ENCODE data around the gene VARS2.

Gene VARS2

DNA sequence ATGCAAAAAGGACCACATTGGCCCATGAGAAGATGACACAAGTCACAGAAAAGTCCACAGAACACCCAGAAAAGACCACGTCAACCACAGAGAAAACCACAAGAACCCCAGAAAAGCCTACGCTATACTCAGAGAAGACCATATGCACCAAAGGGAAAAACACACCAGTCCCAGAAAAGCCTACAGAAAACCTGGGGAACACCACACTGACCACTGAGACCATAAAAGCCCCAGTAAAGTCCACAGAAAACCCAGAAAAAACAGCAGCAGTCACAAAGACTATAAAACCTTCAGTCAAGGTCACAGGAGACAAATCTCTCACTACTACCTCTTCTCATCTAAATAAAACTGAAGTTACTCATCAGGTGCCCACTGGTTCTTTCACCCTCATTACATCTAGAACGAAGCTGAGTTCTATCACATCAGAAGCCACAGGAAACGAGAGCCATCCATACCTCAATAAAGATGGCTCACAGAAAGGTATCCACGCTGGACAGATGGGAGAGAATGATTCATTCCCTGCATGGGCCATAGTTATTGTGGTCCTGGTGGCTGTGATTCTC is 38.0 kb downstream of the VARS2 start:
- Histone ChIP-seq H3K4me1 (peaks cover 11% of the 10 kb centered on the region), H3K4me3 (ENCODE audit: low read depth, low read length) (no peak overlapping the region), H3K27ac (no peak overlapping the region), H3K36me3 (ENCODE audit: control insufficient read depth, insufficient read depth, low read length) (no peaks in the 10 kb centered on the region), H3K4me2 (ENCODE audit: low read length) (no peak overlapping the region), H3K79me2 (no peaks in the 10 kb centered on the region), H3K9me3 (ENCODE audit: control insufficient read depth, low read length) (no peaks in the 10 kb centered on the region), H3K27me3 (ENCODE audit: control insufficient read depth, insufficient read depth, low read length) (no peaks in the 10 kb centered on the region), H3K9ac (no peak overlapping the region), H2AFZ (no peak overlapping the region)
- TF ChIP-seq, protein P1, sequence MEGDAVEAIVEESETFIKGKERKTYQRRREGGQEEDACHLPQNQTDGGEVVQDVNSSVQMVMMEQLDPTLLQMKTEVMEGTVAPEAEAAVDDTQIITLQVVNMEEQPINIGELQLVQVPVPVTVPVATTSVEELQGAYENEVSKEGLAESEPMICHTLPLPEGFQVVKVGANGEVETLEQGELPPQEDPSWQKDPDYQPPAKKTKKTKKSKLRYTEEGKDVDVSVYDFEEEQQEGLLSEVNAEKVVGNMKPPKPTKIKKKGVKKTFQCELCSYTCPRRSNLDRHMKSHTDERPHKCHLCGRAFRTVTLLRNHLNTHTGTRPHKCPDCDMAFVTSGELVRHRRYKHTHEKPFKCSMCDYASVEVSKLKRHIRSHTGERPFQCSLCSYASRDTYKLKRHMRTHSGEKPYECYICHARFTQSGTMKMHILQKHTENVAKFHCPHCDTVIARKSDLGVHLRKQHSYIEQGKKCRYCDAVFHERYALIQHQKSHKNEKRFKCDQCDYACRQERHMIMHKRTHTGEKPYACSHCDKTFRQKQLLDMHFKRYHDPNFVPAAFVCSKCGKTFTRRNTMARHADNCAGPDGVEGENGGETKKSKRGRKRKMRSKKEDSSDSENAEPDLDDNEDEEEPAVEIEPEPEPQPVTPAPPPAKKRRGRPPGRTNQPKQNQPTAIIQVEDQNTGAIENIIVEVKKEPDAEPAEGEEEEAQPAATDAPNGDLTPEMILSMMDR (IDR thresholded peaks at IDR 0.05) = no peak

DNA sequence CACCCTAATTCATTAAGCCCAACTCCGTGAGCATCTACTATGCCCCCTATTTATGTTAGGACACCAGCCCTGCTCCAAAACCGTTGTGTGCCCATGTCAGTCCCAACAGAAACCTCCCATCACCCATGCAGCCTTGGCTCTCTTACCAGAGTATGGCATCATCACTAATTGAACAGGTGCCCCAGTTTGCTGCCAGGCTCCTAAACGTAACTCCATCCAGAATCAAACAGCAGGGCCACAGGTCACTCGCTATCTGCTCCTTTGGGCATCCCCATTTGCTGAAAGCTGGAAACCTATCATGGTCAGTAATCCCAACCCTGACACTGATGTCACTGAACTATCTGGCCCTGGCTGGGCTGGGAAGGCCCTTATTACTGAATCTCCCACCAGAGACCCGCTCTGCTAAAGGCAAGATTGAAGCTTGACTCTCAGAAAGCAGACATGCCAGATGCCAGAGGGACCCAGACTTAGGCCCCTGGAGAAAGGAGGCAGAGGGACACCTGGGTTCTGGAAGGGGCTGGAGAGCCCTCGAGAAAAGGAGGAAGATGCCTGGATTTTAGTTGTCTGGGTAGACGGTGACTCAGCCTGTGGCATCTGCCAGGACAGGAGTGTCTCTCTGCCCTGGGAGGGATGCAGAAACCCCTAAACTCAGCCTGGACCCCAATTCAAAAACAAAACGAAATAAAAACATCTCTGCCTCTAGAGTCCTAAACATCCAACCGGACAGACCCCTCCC is 40.8 kb downstream of the VARS2 start:
- H3K4me1 ChIP-seq = peaks cover 11% of the 10 kb centered on the region
- H3K27ac ChIP-seq = peak overlapping the region; percentile 55
- no peak overlapping the region for H3K9ac ChIP-seq
- peak overlapping the region; percentile 7 for H3K4me3 ChIP-seq (ENCODE audit: low read depth, low read length)
- H3K27me3 ChIP-seq (ENCODE audit: control insufficient read depth, insufficient read depth, low read length) = no peaks in the 10 kb centered on the region
- H3K4me2 ChIP-seq (ENCODE audit: low read length) = peak overlapping the region; percentile 47
- no peaks in the 10 kb centered on the region for H3K79me2 ChIP-seq
- TF ChIP-seq, protein P1 (IDR thresholded peaks at IDR 0.05) = no peak
- no peaks in the 10 kb centered on the region for H3K9me3 ChIP-seq (ENCODE audit: control insufficient read depth, low read length)
- H3K36me3 ChIP-seq (ENCODE audit: control insufficient read depth, insufficient read depth, low read length) = no peaks in the 10 kb centered on the region
- peak overlapping the region; percentile 99 for H2AFZ ChIP-seq

DNA sequence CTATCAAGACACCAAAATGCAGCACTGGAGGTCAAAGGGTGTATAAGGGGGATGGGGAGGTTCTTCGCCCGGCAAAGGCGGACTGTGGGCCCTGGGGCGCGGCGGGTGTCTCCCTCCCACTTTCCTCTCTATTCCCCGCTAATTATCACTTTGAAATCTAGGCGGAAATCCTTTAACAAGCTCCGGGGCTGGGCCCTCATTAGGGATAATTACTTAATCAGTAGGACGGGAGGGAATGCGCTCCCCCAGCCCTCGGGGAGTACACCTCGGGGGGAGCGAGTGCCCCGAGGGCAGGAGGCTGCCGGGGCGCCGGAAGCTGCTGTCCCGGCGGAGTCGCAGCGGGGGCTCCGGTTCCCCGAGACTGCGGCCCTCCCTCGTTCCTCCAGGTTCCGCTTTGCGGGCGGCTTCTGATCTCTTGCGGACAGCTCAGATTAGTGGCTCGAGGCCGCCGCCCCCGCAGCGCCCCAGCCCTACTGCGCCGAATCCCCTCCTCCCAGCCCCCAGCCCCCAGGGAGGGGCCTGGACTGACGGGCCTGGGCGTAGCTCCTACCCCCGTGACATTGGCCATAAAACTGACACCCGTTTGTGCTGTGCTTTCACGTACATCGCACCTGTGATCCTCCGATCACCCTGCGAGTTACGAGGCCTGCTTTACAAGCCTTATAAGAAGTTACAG is 41.5 kb downstream of the VARS2 start:
- Histone ChIP-seq H2AFZ (peak overlapping the region; percentile 99), H3K4me2 (ENCODE audit: low read length) (peak overlapping the region; percentile 47), H3K27me3 (ENCODE audit: control insufficient read depth, insufficient read depth, low read length) (no peaks in the 10 kb centered on the region), H3K9ac (peak overlapping the region; percentile 5), H3K4me1 (peaks cover 11% of the 10 kb centered on the region), H3K27ac (peak overlapping the region; percentile 55), H3K79me2 (no peaks in the 10 kb centered on the region), H3K9me3 (ENCODE audit: control insufficient read depth, low read length) (no peaks in the 10 kb centered on the region), H3K36me3 (ENCODE audit: control insufficient read depth, insufficient read depth, low read length) (no peaks in the 10 kb centered on the region), H3K4me3 (ENCODE audit: low read depth, low read length) (peak overlapping the region; percentile 7)
- TF ChIP-seq, protein P1 (IDR thresholded peaks at IDR 0.05) = no peak

DNA sequence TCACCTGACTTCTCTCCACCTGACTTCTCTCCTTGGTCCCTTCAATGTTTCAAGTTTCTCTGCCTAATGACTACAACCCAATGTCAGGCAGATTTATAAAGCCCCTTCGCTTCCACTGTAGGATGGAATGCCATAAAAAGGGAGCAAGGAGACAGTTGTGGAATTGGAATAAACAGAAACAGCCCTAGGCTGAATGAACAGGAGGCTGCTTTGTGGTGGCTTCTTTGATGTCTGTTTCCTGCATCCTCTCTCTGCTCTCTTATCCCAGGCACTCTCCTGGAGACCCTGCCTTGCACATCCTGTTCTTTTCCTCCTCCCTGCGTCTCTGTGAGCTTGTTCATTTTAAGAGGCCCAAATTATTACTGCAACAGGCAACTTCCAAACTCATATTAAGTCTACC is 43.7 kb downstream of the VARS2 start:
- Histone ChIP-seq H3K4me3 (ENCODE audit: low read depth, low read length) (no peak overlapping the region), H3K4me1 (peaks cover 11% of the 10 kb centered on the region), H3K79me2 (no peaks in the 10 kb centered on the region), H3K9ac (no peak overlapping the region), H3K27ac (no peak overlapping the region), H3K4me2 (ENCODE audit: low read length) (no peak overlapping the region), H3K36me3 (ENCODE audit: control insufficient read depth, insufficient read depth, low read length) (no peaks in the 10 kb centered on the region), H2AFZ (peak overlapping the region; percentile 30), H3K9me3 (ENCODE audit: control insufficient read depth, low read length) (no peaks in the 10 kb centered on the region), H3K27me3 (ENCODE audit: control insufficient read depth, insufficient read depth, low read length) (no peaks in the 10 kb centered on the region)
- TF ChIP-seq, protein P1 (IDR thresholded peaks at IDR 0.05) = no peak

All from parathyroid adenoma (tissue), 2 donors.